CD4-positive, alpha-beta memory T cell (primary cell): Measurements from ENCODE around the gene HS1BP3. TPM values are rescaled to one million over a fixed set of nuclear protein-coding genes. Genes with fewer than 3 reads are reported as not detected.
A peak's percentile ranks its signal among the peaks of the same experiment; 100 is the strongest.

Experiments used
- CTCF ChIA-PET: fragments of 350-600 bp; sonication (Branson Sonifier 250); formaldehyde crosslinking; loops from one replicate; lab custom pipeline; 2021; ENCODE audit warnings: inconsistent platforms; ENCODE audit not compliant: partially characterized antibody; lab: Charles Lee
- POLR2A ChIA-PET: fragments of 350-600 bp; sonication (Branson Sonifier 250); formaldehyde crosslinking; loops from one replicate; lab custom pipeline; 2021; ENCODE audit not compliant: partially characterized antibody; lab: Charles Lee
- DNase-seq, 5 donors: peaks; one replicate each; pipeline versions ENCODE4 v3.0.0 to v3.0.0-alpha.2; 2020 to 2022; ENCODE audit warnings: mixed read lengths in 1 of 5
- H3K27ac ChIP-seq: one replicate; pipeline ENCODE4 v1.7.0; 2013; ENCODE audit warnings: low read depth, low read length
- H3K27me3 ChIP-seq: 2 replicates; pipeline ENCODE4 v1.7.0; 2013; ENCODE audit warnings: mild to moderate bottlenecking, low read length, moderate library complexity; ENCODE audit not compliant: insufficient read depth
- H3K36me3 ChIP-seq: 2 replicates; pipeline ENCODE4 v1.7.0; 2013; ENCODE audit warnings: mild to moderate bottlenecking, low read length, moderate library complexity; ENCODE audit not compliant: insufficient read depth
- H3K4me1 ChIP-seq: 2 replicates; pipeline ENCODE4 v1.7.0; 2013; ENCODE audit warnings: mild to moderate bottlenecking, low read length, moderate library complexity; ENCODE audit not compliant: insufficient read depth
- H3K4me3 ChIP-seq, 2 donors: one replicate each; pipeline ENCODE4 v1.7.0; 2013; ENCODE audit warnings: low read length in 2 of 2, mild to moderate bottlenecking in 1 of 2
- H3K9me3 ChIP-seq, 2 donors: one replicate each; pipeline ENCODE4 v1.7.0; 2013; ENCODE audit warnings: low read length in 2 of 2, control low read depth in 1 of 2; ENCODE audit not compliant: control insufficient read depth in 1 of 2
- H3K27ac Mint-ChIP-seq, 7 donors: one replicate each; pipeline ENCODE4 v1.8.0; 2020 to 2021; ENCODE audit warnings: mixed read lengths in 7 of 7, mild to moderate bottlenecking in 6 of 7, inconsistent platforms in 3 of 7, moderate library complexity in 3 of 7
- H3K27me3 Mint-ChIP-seq, 2 donors: one replicate each; pipeline ENCODE4 v1.8.0; 2020 to 2021; ENCODE audit warnings: mixed read lengths in 2 of 2
- H3K36me3 Mint-ChIP-seq, 2 donors: one replicate each; pipeline ENCODE4 v1.8.0; 2020 to 2021; ENCODE audit warnings: mixed read lengths in 2 of 2, inconsistent platforms in 1 of 2, mild to moderate bottlenecking in 1 of 2
- H3K4me1 Mint-ChIP-seq, 4 donors: one replicate each; pipeline ENCODE4 v1.8.0; 2020 to 2021; ENCODE audit warnings: mixed read lengths in 4 of 4, mild to moderate bottlenecking in 1 of 4
- H3K4me3 Mint-ChIP-seq, 8 donors: one replicate each; pipeline ENCODE4 v1.8.0; 2020 to 2021; ENCODE audit warnings: mixed read lengths in 8 of 8, mild to moderate bottlenecking in 7 of 8, moderate library complexity in 6 of 8, inconsistent platforms in 3 of 8
- H3K9me3 Mint-ChIP-seq, 8 donors: one replicate each; pipeline ENCODE4 v1.8.0; 2020 to 2021; ENCODE audit warnings: mixed read lengths in 8 of 8, mild to moderate bottlenecking in 5 of 8, inconsistent platforms in 3 of 8, moderate library complexity in 1 of 8
- intact Hi-C: fragments of 100-400 bp; cut with micrococcal nuclease; formaldehyde crosslinking; loops from one replicate; pipeline ENCODE4 v1.15.1; 2023
- polyA plus RNA-seq, 2 donors: library from polyadenylated mRNA; unstranded; fragments of 300-500 nt; fragmentation: Illumina TruSeq; gene quantifications; one replicate each; pipeline ENCODE4 v1.2.3, GENCODE V29; 2021
- total RNA-seq, 2 experiments: library from RNA; stranded (reverse); gene quantifications; one replicate each; pipeline ENCODE4 v1.2.3, GENCODE V29; 2021

HS1BP3 gene
- total and polyA plus RNA-seq, 4 experiments from 2014 or later: 16.7 to 20.1 (median 18.8) TPM

DNA sequence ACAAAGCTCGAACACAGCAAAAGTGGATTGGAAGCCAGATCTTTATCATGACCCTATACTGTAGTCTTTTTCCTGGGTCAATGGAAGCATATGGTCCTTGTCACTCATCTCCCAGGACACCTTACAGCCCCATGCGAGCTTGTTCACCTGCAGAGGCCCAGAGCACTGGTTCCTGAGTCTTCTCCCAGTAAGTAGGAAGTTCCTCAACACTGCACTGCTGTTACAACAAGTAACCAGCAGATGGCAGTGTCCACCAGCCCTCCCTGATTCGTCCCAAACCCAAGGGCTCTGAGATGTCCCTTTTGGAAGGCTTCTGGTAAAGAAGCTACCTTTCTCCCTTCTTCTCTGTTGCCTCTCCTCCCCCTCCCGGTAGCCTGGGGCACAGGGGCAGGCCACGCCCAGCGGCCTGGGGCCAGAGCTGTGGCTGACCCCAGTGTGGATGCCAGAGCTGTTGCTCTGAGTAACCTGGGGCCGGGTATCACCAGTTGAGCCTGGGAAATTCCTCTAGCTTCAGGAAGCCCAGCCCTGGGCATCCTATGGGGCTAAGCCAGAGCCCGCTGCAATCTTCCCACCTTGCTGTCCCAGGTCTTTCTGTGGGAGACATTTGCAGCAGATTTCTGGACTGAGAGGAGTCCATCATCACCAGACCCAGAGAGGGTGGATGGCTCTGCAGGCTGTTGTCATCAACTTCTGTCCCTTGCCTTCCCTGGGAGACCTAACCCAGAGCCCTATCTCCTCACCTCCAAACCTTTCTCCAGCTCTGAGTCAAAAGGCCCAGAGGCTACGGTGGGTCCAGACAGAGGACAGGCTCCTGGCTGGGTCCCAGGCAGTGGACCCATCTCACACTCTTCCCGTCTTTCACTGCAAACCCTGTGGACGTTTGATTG, 10.8 kb upstream of the HS1BP3 start:
- no peak overlapping the region for H3K4me3 ChIP-seq
- DNase-seq: peak in 4 of 5 donors; percentile 64 to 69 (median 68)
- H3K27me3 Mint-ChIP-seq: peaks cover 43 to 49% of the 10 kb centered on the region in 2 donors
- ChIA-PET CTCF (interaction anchor here (0.6 to 8.1 kb wide), 41 partner anchors 11 to 655 kb away, joined by 3 to 246 read pairs (median 4); partner anchors contain the start of genes HS1BP3, LDAH and RHOB), POLR2A (interaction anchor here (0.7 to 2.7 kb wide), 3 partner anchors 11 to 302 kb away, joined by 3 to 27 read pairs (median 5); partner anchors contain the start of gene HS1BP3)
- peak overlapping the region in 2 of 7 donors; percentile 25 to 29 for H3K27ac Mint-ChIP-seq
- intact Hi-C loops: loop anchor here (5.0 kb wide), 1 partner anchor 456 kb away; no protein-coding TSS in a partner anchor
- H3K36me3 ChIP-seq: no peaks in the 10 kb centered on the region
- H3K9me3 Mint-ChIP-seq: no peaks in the 10 kb centered on the region
- no peaks in the 10 kb centered on the region for H3K9me3 ChIP-seq
- peaks cover 4 to 16% (median 11%) of the 10 kb centered on the region in 4 donors for H3K4me1 Mint-ChIP-seq
- peak overlapping the region in 1 of 8 donors; percentile 43 for H3K4me3 Mint-ChIP-seq
- no peaks in the 10 kb centered on the region for H3K36me3 Mint-ChIP-seq
- H3K4me1 ChIP-seq: peaks cover 14% of the 10 kb centered on the region
- no peak overlapping the region for H3K27ac ChIP-seq
- H3K27me3 ChIP-seq: peaks cover 26% of the 10 kb centered on the region

DNA sequence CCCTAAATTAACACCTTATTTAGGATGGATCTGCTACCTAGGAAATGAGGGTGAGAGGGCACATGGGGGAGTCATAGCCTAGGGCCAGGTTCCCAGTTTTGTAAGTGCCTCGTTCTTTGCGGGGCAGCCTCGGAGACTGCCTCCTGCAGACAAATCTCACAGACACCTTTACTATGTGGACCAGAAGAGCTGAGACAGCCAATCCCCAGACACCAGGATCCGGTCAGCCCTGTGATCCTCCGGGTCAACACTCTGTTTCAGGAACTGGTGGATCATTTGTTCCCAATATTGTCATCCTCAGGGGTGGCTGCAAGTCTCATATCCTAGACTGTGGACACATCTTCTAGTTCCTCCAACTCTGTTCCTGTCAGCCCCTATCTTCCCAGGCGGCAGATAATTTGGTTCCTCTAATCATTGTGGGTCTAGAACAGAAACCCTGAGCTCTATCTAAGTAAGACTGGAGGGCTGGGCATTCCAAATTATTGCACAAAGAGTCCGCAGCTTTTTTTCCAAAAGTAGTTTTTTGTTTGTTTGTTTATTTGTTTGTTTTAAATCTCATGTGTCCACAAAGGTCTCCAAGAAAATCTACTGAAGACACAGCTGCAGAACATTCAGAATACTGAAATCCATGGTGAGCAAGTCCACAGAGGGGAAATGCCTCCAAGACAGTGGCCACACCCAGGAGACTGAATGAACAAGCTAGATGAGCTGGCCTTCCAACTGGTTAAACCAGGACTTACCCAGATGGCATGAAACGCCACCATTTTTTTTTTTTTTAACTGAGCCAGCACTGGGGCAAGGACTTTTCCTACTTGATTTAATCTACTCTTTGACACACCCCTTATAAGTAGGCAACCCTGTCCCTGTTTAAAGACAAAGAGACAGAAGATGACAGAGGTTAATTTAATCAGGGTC, 9.9 kb upstream of the HS1BP3 start:
- Histone ChIP-seq H3K9me3 (no peaks in the 10 kb centered on the region), H3K4me1 (peaks cover 6% of the 10 kb centered on the region), H3K36me3 (no peaks in the 10 kb centered on the region), H3K27me3 (peaks cover 26% of the 10 kb centered on the region), H3K4me3 (no peak overlapping the region), H3K27ac (no peak overlapping the region)
- Mint-ChIP-seq H3K4me3 (no peak overlapping the region), H3K36me3 (no peaks in the 10 kb centered on the region), H3K9me3 (no peaks in the 10 kb centered on the region), H3K4me1 (peaks cover 2 to 9% (median 6%) of the 10 kb centered on the region in 4 donors), H3K27ac (no peak overlapping the region), H3K27me3 (peaks cover 41 to 46% of the 10 kb centered on the region in 2 donors)
- intact Hi-C loops: loop anchor here (5.0 kb wide), 1 partner anchor 457 kb away; no protein-coding TSS in a partner anchor
- DNase-seq: no peak
- POLR2A ChIA-PET: interaction anchor here (2.7 kb wide), 1 partner anchor 10 kb away, joined by 27 read pairs; the partner anchor contains the start of gene HS1BP3
- CTCF ChIA-PET: interaction anchor here (0.9 to 8.1 kb wide), 32 partner anchors 10 to 456 kb away, joined by 3 to 246 read pairs (median 6); partner anchors contain the start of genes HS1BP3, LDAH and RHOB

DNA sequence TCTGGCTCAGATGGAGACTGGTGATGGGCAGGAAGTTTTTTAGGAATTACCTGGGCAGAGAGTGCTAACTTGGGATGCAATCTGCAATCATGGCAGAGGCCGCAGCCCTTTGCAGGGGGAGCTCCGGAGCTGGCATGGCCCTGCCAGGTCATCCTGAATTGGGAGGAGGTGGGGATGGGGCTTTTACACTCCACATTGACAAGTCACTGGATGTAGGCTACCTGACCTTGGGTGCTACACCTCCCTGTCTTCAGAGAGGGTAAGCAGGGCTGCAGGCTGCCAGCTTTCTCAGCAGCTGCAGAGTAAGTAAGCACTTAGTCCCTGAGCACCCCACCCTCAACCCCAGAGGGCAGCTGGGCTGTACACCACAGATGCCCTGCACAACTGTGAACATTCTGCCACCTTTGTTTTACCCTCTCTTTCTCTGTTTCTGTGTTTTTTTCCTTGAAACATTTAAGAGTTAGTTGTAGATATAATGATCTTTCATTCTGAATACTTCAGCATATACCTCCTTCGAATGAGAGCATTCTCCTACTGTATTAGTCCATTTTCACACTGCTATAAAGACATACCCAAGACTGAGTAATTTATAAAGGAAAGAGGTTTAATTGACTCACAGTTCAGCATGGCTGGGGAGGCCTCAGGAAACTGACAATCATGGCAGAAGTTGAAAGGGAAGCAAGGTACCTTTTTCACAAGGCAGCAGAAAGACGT, 6.8 kb upstream of the HS1BP3 start:
- intact Hi-C loops: loop anchor here (10.0 kb wide), 1 partner anchor 413 kb away; no protein-coding TSS in a partner anchor
- H3K4me3 Mint-ChIP-seq: no peak overlapping the region
- Histone ChIP-seq H3K27me3 (peaks cover 9% of the 10 kb centered on the region), H3K36me3 (no peaks in the 10 kb centered on the region), H3K9me3 (no peaks in the 10 kb centered on the region), H3K4me1 (no peaks in the 10 kb centered on the region), H3K4me3 (no peak overlapping the region), H3K27ac (no peak overlapping the region)
- peaks cover 0 to 4% (median 0%) of the 10 kb centered on the region in 4 donors for H3K4me1 Mint-ChIP-seq
- ChIA-PET CTCF (interaction anchor here (2.4 kb wide), 1 partner anchor 306 kb away, joined by 6 read pairs; no protein-coding TSS in a partner anchor), POLR2A (no interaction called here)
- no peak overlapping the region for H3K27ac Mint-ChIP-seq
- no peaks in the 10 kb centered on the region for H3K9me3 Mint-ChIP-seq
- H3K27me3 Mint-ChIP-seq: peaks cover 22 to 27% of the 10 kb centered on the region in 2 donors
- no peaks in the 10 kb centered on the region for H3K36me3 Mint-ChIP-seq
- DNase-seq: no peak

DNA sequence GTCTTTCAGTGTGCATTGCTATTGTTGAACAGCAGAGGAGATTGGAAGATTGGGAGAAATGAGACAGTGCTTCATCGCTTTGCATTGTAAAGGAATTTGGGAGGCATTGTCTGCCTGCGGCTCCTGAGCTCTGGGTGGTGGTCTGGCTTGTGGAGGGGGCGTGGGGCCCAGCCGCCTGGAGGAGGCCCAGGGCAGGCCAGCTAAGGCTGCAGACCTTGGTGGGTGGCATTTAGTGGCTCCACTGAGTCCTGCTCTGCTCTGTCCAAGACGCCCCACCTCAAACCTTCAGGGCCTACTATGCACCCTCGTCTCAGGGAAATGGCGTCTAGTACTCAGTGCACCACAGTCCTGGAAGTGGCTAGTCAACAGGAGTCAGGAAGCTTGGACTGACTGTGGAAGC, 5.7 kb upstream of the HS1BP3 start:
- no peak overlapping the region for H3K27ac Mint-ChIP-seq
- H3K9me3 Mint-ChIP-seq: no peaks in the 10 kb centered on the region
- H3K4me3 Mint-ChIP-seq: no peak overlapping the region
- peaks cover 16 to 21% of the 10 kb centered on the region in 2 donors for H3K27me3 Mint-ChIP-seq
- H3K36me3 Mint-ChIP-seq: no peaks in the 10 kb centered on the region
- H3K36me3 ChIP-seq: no peaks in the 10 kb centered on the region
- H3K27ac ChIP-seq: no peak overlapping the region
- H3K9me3 ChIP-seq: no peaks in the 10 kb centered on the region
- H3K4me1 ChIP-seq: peaks cover 4% of the 10 kb centered on the region
- H3K4me3 ChIP-seq: no peak overlapping the region
- intact Hi-C loops: loop anchor here (10.0 kb wide), 1 partner anchor 412 kb away; no protein-coding TSS in a partner anchor
- H3K4me1 Mint-ChIP-seq: peaks cover 2 to 11% (median 6%) of the 10 kb centered on the region in 4 donors
- no peak for DNase-seq
- CTCF ChIA-PET: interaction anchor here (1.3 to 2.9 kb wide), 4 partner anchors 13 to 307 kb away, joined by 3 to 12 read pairs (median 6); partner anchors contain the start of gene RHOB
- POLR2A ChIA-PET: no interaction called here
- H3K27me3 ChIP-seq: peaks cover 4% of the 10 kb centered on the region

DNA sequence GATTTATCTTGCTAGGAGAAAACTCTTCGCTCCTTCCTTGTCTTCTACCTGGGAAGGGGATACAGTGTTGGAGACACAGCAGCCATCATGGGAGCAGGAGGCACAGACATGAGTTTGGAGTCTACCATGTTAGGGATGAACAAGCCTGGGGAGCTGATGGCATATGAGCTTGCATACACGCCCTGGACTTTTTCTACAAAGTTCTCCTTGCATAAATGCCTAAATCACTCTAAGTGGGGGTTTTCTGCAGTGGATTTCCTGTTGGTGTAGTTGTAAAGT, 3.6 kb upstream of the HS1BP3 start:
- H3K9me3 ChIP-seq: no peaks in the 10 kb centered on the region
- CTCF ChIA-PET: interaction anchor here (0.9 to 2.9 kb wide), 3 partner anchors 9 to 309 kb away, joined by 4 to 12 read pairs (median 6); no protein-coding TSS in a partner anchor
- DNase-seq: no peak
- no peaks in the 10 kb centered on the region for H3K36me3 ChIP-seq
- H3K4me3 ChIP-seq: no peak overlapping the region
- peaks cover 0 to 2% of the 10 kb centered on the region in 2 donors for H3K36me3 Mint-ChIP-seq
- H3K4me1 Mint-ChIP-seq: peaks cover 12 to 29% (median 20%) of the 10 kb centered on the region in 4 donors
- intact Hi-C loops: loop anchor here (5.0 to 10.0 kb wide), 3 partner anchors 168 to 1307 kb away; partner anchors contain the start of gene LDAH
- POLR2A ChIA-PET: no interaction called here
- peaks cover 0 to 3% (median 0%) of the 10 kb centered on the region in 8 donors for H3K9me3 Mint-ChIP-seq
- H3K4me1 ChIP-seq: peaks cover 18% of the 10 kb centered on the region
- H3K27ac ChIP-seq: no peak overlapping the region
- H3K4me3 Mint-ChIP-seq: no peak overlapping the region
- peaks cover 10 to 12% of the 10 kb centered on the region in 2 donors for H3K27me3 Mint-ChIP-seq
- H3K27ac Mint-ChIP-seq: no peak overlapping the region
- H3K27me3 ChIP-seq: no peaks in the 10 kb centered on the region
